SH-SY5Y (cell line): ENCODE measurements around the gene ADCY9.

Source experiments
- GATA2 ChIP-seq: IDR thresholded peaks from 2 replicates; pipeline ENCODE4 v1.6.1; 2011; ENCODE audit warnings: mild to moderate bottlenecking, low read depth, low read length
- GATA3 ChIP-seq: IDR thresholded peaks from 2 replicates; pipeline ENCODE4 v1.6.1; 2011; ENCODE audit warnings: low read depth, mild to moderate bottlenecking, low read length, moderate library complexity

- TF ChIP-seq GATA2 (no peak), GATA3 (no peak)
Observed at GRCh38 chr16:4082474-4083044, 33.7 kb downstream of the ADCY9 start.
